Measurements from ENCODE around the gene CIDEC. TPM values are rescaled to one million over a fixed set of nuclear protein-coding genes. Genes with fewer than 3 reads are reported as not detected.

Gene CIDEC
- total and polyA plus RNA-seq, 2 of the 13 experiments (the other 11 are each of a cell fraction or from before 2014, with no cell fraction given), result 2.5 to 10.4 TPM

DNA sequence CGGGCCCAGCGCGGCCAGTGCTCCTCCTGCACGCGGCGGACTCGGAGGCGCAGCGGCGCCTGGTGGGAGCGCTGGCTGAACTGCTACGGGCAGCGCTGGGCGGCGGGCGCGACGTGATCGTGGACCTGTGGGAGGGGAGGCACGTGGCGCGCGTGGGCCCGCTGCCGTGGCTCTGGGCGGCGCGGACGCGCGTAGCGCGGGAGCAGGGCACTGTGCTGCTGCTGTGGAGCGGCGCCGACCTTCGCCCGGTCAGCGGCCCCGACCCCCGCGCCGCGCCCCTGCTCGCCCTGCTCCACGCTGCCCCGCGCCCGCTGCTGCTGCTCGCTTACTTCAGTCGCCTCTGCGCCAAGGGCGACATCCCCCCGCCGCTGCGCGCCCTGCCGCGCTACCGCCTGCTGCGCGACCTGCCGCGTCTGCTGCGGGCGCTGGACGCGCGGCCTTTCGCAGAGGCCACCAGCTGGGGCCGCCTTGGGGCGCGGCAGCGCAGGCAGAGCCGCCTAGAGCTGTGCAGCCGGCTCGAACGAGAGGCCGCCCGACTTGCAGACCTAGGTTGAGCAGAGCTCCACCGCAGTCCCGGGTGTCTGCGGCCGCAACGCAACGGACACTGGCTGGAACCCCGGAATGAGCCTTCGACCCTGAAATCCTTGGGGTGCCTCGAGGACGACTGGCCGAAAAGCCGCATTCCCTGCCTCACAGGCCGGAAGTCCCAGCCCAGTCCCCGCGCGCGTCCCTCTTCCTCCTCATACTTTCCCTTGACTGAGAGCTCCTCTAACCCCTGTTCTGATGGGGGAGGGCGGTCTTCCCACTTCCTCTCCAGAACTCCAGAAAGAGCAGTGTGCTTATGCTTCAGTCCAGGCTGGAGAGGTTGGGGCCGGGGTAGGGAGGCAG, 35.4 kb upstream of the CIDEC start:
- Histone ChIP-seq H3K79me2 (ENCODE audit: insufficient read depth, low read length) (peaks cover 3% of the 10 kb centered on the region), H3K36me3 (replicated peaks in 1 of 2; ENCODE audit: control insufficient read depth in 1 of 2, insufficient read depth in 2 of 2, low read length in 2 of 2) (peaks cover 4 to 12% of the 10 kb centered on the region in 2 experiments; a peak in 3 of 5 replicates), H3K9ac (ENCODE audit: insufficient read depth, low read depth, low read length) (peak overlapping the region; percentile 80), H3K4me1 (ENCODE audit: insufficient read depth, low read length) (peaks cover 38% of the 10 kb centered on the region), H3K9me3 (ENCODE audit: low read length) (no peaks in the 10 kb centered on the region), H3K4me3 (replicated peaks in 1 of 3; ENCODE audit: insufficient read depth in 1 of 3, low read depth in 2 of 3, low read length in 3 of 3) (peak overlapping the region; percentile 55 to 86 (median 83); a peak in 5 of 6 replicates), H3K27me3 (ENCODE audit: control insufficient read depth in 1 of 2, insufficient read depth in 2 of 2, low read length in 2 of 2) (no peaks in the 10 kb centered on the region), H2AFZ (ENCODE audit: low read length) (no peak overlapping the region), H3K4me2 (ENCODE audit: low read depth, low read length) (peak overlapping the region; percentile 100), H3K27ac (ENCODE audit: extremely low read length, insufficient read depth, low read length) (peak overlapping the region; percentile 90), H4K20me1 (ENCODE audit: insufficient read depth, low read length) (no peaks in the 10 kb centered on the region)
- ATAC-seq (peak; percentile 52), DNase-seq (ENCODE audit: low spot score) (peak; percentile 36), FAIRE-seq (no peak)
- CTCF ChIA-PET (ENCODE audit: low intra/inter-chr PET ratio, low total read pairs), result interaction anchor here (0.7 to 2.1 kb wide), 3 partner anchors 12 to 67 kb away, joined by 3 to 14 read pairs (median 5); no protein-coding TSS in a partner anchor
- BruUV-seq (replicated peaks), result no TSS peak
- intact Hi-C loops (cut with micrococcal nuclease; ENCODE audit: unreplicated experiment) (loop anchor here (1.0 to 5.0 kb wide), 3 partner anchors 17 to 53 kb away; no protein-coding TSS in a partner anchor), in situ Hi-C loops (cut with HindIII; ENCODE audit: extremely low pct_ligation_motif_present, low pct_unique_long_range_greater_than_20kb) (no loop called here)
- WGBS (ENCODE audit: low lambda C conversion rate), result 2% methylated on average over 12 of the region's 99 CpGs
- POLR2A ChIA-PET, result interaction anchor here (0.8 to 9.0 kb wide), 16 partner anchors 15 to 333 kb away, joined by 3 to 298 read pairs (median 6); partner anchors contain the start of genes ARPC4, CIDEC, CRELD1 and IL17RE
- TF ChIP-seq CTCF (CRISPR knock-in tag; IDR thresholded peaks at IDR 0.05), result peak; percentile 53; the same call in 1 of the 2 replicates
- TF ChIP-seq ZNF556 (CRISPR knock-in tag; IDR thresholded peaks at IDR 0.05; ENCODE audit: borderline replicate concordance), result peak; percentile 17; the same call in 1 of the 2 replicates
- TF ChIP-seq CEBPG (CRISPR knock-in tag; IDR thresholded peaks at IDR 0.05), result no peak
- peak; percentile 87 for TF ChIP-seq ZNF18 (CRISPR knock-in tag; IDR thresholded peaks at IDR 0.05; ENCODE audit: insufficient replicate concordance)
- no peak; the same call in 1 of the 2 replicates for TF ChIP-seq ZBED4 (CRISPR knock-in tag; IDR thresholded peaks at IDR 0.05; ENCODE audit: borderline replicate concordance)
- TF ChIP-seq, protein P1, sequence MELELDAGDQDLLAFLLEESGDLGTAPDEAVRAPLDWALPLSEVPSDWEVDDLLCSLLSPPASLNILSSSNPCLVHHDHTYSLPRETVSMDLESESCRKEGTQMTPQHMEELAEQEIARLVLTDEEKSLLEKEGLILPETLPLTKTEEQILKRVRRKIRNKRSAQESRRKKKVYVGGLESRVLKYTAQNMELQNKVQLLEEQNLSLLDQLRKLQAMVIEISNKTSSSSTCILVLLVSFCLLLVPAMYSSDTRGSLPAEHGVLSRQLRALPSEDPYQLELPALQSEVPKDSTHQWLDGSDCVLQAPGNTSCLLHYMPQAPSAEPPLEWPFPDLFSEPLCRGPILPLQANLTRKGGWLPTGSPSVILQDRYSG (CRISPR knock-in tag; IDR thresholded peaks at IDR 0.05), result peak; percentile 95
- TF ChIP-seq, protein P2, sequence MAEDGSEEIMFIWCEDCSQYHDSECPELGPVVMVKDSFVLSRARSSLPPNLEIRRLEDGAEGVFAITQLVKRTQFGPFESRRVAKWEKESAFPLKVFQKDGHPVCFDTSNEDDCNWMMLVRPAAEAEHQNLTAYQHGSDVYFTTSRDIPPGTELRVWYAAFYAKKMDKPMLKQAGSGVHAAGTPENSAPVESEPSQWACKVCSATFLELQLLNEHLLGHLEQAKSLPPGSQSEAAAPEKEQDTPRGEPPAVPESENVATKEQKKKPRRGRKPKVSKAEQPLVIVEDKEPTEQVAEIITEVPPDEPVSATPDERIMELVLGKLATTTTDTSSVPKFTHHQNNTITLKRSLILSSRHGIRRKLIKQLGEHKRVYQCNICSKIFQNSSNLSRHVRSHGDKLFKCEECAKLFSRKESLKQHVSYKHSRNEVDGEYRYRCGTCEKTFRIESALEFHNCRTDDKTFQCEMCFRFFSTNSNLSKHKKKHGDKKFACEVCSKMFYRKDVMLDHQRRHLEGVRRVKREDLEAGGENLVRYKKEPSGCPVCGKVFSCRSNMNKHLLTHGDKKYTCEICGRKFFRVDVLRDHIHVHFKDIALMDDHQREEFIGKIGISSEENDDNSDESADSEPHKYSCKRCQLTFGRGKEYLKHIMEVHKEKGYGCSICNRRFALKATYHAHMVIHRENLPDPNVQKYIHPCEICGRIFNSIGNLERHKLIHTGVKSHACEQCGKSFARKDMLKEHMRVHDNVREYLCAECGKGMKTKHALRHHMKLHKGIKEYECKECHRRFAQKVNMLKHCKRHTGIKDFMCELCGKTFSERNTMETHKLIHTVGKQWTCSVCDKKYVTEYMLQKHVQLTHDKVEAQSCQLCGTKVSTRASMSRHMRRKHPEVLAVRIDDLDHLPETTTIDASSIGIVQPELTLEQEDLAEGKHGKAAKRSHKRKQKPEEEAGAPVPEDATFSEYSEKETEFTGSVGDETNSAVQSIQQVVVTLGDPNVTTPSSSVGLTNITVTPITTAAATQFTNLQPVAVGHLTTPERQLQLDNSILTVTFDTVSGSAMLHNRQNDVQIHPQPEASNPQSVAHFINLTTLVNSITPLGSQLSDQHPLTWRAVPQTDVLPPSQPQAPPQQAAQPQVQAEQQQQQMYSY (CRISPR knock-in tag; IDR thresholded peaks at IDR 0.05), result peak; percentile 56; the same call in 1 of the 2 replicates

Measured in HepG2 (cell line).